Measurements from ENCODE around the gene SLCO4A1.

SLCO4A1 gene

DNA sequence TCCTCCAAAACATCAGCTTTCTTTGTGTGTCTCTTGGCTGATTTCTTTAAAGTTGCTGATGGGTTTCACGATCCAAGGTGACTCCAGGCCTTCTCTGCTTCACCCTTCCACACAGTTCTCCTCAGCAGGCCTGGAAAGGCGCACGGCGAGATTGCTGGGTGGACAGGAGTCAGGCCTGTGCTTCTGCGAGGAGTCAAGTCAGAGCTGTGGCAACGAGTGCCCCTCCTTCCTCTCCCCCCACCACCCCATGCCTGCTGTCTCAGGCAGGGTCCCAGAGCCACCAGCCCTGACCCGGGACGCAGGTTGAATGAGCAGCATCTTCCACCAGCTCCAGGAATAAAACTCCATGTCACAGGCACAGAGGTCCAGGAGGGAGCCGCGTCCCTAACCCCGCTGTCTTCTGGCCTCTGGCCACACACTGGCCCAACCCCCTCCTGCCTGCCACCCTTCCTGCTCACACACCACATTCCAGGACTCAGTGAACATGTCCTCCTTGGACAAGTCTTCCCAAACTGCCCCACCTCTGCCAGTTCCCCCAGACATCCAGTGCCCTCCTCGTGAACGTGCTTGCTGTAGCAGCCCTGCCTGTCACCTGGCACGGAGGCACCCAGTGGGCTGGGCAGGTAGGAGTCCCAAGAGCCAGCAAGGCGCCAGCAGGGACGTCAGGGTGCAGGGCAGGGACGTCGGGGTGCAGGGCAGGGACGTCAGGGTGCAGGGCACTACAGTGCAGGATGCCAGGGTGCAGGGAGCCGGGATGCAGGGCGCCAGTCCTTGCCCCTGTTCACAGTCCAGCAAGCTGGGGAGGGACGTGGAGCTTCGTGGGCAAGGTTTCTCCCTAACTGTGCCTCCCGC is 59.1 kb downstream of the SLCO4A1 start:
- DNase-seq (ENCODE audit: low read depth in 2 of 2), result no peak

- no peak for DNase-seq (ENCODE audit: low read depth in 2 of 2)
Observed at GRCh38 chr20:62702013-62702300, 59.7 kb downstream of the SLCO4A1 start.

DNA sequence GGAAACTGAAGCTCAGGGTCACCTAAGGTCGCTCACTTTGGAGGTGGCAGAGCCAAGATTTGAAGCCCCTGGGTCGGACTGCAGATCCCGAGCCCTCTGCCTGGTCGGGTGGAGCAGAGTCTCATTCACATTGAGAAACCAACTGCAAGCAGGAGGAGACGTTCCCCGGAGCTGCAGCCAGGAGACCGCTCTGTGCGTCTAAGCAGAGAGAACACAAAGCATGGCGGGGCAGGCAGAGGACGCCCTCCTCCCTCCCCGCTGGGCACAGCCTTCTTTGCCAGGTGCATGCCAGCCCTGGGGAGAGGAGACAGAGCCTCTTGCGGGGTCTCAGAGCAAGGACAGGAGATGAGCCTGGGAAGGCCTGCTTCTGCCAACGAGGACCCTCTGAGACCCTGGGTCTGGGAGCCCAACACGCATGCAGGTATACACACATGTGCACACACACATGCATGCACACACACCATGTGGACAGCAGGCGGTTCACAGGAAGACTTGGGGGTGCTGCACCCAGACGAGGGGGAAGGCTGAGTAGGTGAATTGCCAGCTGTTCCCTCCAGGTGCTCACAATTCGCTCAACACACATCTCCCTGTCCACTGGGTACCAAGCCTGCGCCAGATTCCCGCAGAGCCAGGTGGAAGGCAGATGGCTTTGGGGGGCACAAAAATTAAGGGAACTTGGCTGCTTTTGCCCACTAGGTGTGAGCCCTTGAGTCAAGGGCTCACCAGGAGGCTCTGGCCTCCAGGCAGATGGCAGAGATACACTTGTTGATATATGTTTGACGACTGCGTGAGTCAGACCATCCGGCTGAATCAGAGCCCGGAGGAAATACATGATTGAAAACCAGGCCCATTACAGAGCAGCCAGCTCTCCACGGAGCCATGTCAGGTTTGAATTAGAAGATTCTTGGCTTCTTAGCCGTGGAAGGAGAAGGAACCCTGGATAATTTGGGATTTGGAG is 60.9 kb downstream of the SLCO4A1 start:
- no peak for DNase-seq (ENCODE audit: low read depth in 2 of 2)

GRCh38 chr20:62703853-62704228 is 61.5 kb downstream of the SLCO4A1 start:
- no peak for DNase-seq (ENCODE audit: low read depth in 2 of 2)

GRCh38 chr20:62704341-62704948 is 62.1 kb downstream of the SLCO4A1 start:
- no peak for DNase-seq (ENCODE audit: low read depth in 2 of 2)

GRCh38 chr20:62705627-62706026 is 63.3 kb downstream of the SLCO4A1 start:
- no peak for DNase-seq (ENCODE audit: low read depth in 2 of 2)

DNA sequence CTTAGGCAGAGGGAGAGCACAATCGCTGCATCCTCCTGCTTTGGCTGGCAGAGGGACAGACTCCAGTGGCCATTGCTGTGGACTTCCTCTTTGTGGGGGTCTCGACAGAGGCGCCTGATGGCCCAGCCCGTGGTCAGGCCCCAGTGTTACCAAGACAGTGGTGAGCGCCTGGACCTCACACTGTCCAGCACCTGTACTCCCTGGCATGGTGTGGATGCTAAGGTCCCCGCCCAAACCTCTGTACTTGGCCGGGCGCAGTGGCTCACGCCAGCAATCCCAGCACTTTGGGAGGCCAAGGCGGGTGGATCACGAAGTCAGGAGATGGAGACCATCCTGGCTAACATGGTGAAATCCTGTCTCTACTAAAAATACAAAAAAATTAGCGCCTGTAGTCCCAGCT is 64.0 kb downstream of the SLCO4A1 start:
- DNase-seq (ENCODE audit: low read depth in 2 of 2), result no peak

GRCh38 chr20:62706857-62707256 is 64.6 kb downstream of the SLCO4A1 start:
- DNase-seq (ENCODE audit: low read depth in 2 of 2), result no peak

DNA sequence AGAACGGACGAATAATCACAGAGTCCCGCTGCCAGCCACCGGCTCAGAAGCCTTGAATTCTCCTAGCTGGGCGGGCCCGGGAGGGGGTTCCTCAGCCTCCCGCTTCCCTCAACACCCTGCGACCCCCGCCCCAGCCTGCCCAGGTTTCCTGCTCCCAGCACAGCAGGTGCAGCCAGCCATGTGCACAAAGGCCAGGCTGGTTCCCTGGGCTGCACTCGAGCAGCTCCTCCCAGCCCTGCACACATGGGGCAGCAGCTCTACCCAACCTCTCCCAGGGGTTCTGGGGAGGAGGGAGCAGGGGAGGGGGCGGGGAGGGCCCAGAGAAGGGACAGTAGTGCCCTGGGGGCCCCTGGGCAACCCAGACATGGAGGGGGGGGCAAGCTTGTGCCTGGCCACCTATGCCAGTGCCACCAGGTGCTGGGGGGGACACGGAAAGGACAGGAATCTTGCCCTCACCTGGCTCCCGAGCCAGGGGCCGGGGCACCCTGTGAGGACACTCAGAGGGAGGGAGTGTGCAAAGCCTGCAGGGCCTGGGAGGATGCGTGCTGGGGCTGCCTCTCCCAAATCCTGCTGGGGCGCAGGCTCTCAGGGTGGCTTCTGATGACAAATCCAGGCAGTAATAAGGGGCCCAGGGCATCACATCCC is 65.1 kb downstream of the SLCO4A1 start:
- DNase-seq (ENCODE audit: low read depth in 2 of 2), result no peak

DNA sequence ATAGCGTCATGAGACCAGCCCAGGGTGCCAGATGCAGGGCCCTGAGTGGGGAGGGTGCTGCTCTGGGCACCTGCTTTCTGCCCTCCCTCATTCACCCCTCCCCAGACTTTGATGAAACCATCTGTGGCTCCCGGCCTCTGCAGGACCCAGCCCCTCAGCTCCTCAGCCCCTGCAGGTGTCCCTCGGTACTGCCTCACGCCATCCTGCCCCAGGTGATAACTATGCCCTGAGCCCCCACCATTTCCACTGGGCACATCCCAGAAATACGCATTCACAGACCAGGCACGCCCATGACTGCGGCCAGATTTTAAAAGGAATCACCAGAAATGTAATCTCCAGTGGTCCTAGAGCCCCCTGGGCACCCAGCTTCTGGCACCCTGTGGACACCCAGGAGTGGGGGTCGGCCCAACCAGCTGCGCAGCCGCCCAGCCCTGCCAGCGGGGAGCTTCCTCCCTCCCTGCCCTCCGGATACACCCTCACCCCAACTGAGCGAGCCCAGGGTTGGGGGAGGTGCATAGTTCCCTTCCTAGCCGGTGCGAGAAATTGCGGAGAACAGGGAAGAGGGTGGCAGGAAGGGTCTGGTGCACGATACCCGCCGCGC is 65.7 kb downstream of the SLCO4A1 start:
- DNase-seq (ENCODE audit: low read depth in 2 of 2), result no peak

- DNase-seq (ENCODE audit: low read depth in 2 of 2), result no peak
Observed at GRCh38 chr20:62708591-62709536, 66.6 kb downstream of the SLCO4A1 start, which contains the start of gene NTSR1. Gene NTSR1 (plus strand): TSS chr20:62708836. CDS start chr20:62709208, 372 bp downstream.

- no peak for DNase-seq (ENCODE audit: low read depth in 2 of 2)
Observed at GRCh38 chr20:62709537-62709905, 67.2 kb downstream of the SLCO4A1 start.

DNA sequence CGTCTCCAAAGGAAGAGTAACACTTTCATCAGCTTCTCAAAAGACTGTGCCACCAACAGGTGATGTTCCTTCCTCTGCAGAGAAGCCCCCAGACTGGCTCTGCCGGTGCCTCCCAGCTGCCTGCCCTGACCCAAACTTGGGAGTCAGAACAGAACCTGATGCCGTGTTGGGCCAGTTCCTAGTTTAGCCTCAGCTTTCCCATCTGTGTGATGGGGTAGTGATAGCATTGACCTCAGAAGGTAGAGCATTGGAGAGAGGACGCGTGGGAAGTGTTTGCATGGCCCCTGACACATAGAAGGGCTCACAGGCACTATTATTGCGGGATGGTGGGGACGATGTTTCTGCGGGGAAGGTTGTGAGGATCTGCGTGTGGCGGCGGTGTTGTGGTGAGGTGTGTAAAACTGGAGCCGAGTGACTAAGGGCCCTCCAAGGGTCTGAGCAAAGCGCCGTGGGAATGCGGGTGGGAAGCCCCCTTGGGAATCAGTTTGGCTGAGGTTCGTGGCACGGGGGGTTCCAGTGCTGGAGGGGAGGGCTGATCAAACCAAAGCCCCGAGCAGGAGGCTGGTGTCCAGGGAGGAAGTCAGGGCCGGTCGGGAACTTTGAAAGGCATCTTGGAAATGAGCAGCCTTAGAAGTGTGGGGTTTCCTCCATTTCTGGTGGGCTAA is 68.0 kb downstream of the SLCO4A1 start:
- DNase-seq (ENCODE audit: low read depth in 2 of 2), result no peak

DNA sequence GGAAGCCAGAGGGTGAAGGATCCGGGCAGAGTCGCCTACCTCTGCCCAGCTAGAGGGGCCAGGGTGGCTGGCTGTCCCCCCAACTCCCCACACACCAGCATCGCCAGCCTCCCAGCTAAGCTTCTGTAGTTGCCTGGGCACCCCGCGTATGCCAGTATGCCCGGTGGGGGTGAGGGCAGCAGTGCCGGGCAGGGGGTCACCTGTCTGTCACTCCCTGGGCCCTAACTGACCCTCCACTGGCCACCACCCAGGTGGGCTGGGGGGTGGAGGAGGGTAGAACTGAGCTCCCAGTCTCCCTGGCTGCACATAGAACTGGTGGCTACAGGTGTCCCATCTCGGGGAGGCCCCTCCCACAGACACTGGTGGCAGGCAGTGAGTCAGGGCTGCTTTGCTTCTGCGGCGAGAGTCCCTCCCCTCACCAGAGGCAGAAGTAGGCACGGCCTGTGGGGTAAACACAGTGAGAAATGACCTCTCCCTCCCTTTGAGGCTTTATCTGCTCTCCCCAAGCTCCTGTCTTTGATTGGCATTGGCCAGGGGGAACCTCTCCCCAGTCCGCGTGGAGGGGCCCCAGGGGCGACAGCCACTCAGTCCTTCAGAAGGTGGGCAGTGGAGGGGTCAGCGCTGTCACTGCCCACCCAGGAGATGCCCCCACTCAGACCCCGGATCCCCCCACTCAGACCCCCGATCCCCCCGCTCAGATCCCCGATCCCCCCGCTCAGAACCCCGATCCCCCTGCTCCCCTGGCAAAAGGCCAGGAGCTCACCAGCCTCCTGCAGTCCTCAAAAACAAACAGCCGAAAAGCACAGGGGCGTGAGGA is 68.8 kb downstream of the SLCO4A1 start:
- no peak for DNase-seq (ENCODE audit: low read depth in 2 of 2)

- no peak for DNase-seq (ENCODE audit: low read depth in 2 of 2)
Observed at GRCh38 chr20:62711703-62712101, 69.4 kb downstream of the SLCO4A1 start.

- no peak for DNase-seq (ENCODE audit: low read depth in 2 of 2)
Observed at GRCh38 chr20:62712606-62713005, 70.3 kb downstream of the SLCO4A1 start.

- DNase-seq (ENCODE audit: low read depth in 2 of 2), result no peak
Observed at GRCh38 chr20:62714006-62714405, 71.7 kb downstream of the SLCO4A1 start.

DNA sequence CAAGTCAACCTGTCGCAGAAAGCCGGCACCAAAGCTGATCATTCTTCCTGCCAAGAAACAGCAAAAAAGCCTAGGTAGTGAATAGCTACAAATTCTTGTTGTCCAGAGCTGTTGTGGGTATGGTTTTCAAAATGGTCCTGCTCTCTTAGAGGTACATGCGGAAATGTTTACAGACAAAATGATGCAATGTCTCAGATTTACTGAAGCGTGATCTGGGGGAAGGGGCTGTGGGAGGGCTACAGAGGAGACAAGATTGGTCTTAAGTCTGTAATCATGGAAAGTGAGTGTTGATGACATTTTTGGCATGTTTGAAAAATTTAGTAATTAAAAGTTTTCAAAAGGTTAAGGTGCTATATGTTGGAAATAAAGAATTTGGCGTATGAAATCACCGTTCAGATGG is 72.5 kb downstream of the SLCO4A1 start:
- no peak for DNase-seq (ENCODE audit: low read depth in 2 of 2)

- no peak for DNase-seq (ENCODE audit: low read depth in 2 of 2)
Observed at GRCh38 chr20:62715201-62715600, 72.9 kb downstream of the SLCO4A1 start.
